Left cardiac atrium (tissue), 4 donors: Measurements from ENCODE around the gene MCM9. TPM values are rescaled to one million over a fixed set of nuclear protein-coding genes. Genes with fewer than 3 reads are reported as not detected.
A peak's percentile ranks its signal among the peaks of the same experiment; 100 is the strongest.

Source experiments
- ATAC-seq, 2 donors: fragments of 200-7000 bp; cut with Tn5 transposase; one replicate each; pipeline ENCODE4 v1.9.1; 2020; ENCODE audit warnings: mild to moderate bottlenecking in 2 of 2, moderate library complexity in 2 of 2
- DNase-seq: peaks from one replicate; pipeline ENCODE4 v3.0.0-alpha.2; 2020
- intact Hi-C, 2 donors: fragments of 100-400 bp; cut with DNase I; formaldehyde crosslinking; loops; one replicate each; pipeline versions ENCODE4 v1.14.1 to v1.15.1; 2022 to 2023
- long read RNA-seq: library from polyadenylated mRNA; unstranded; transcript quantifications from one replicate; pipeline ENCODE4 v2.0.0, GENCODE V29; 2021
- total RNA-seq, 2 donors: library from RNA; stranded (reverse); fragmentation: NEBNext Ultra II Directional; extraction: Animal tissue kit (Norgen Biotek cat#: 25700); gene quantifications; one replicate each; pipeline ENCODE4 v1.2.1, GENCODE V29; 2021
- donor health status: DM: no; HTN: yes; CAD: no.
- donor health status: DM: no; HTN: yes; CAD: no; lungs with severe emphysema.
- donor health status: DM: yes; HTN: yes; CAD: no.
- donor health status: Dilated cardiomyopathy.

The MCM9 gene
- 1 to 10 TPM; 6.3 to 8.6 TPM for total RNA-seq
- long read RNA-seq, partial matches to known transcripts: 0 of 10 reads
- long read RNA-seq, other reads (novel, unspliced or antisense): 9 of 10 reads

DNA sequence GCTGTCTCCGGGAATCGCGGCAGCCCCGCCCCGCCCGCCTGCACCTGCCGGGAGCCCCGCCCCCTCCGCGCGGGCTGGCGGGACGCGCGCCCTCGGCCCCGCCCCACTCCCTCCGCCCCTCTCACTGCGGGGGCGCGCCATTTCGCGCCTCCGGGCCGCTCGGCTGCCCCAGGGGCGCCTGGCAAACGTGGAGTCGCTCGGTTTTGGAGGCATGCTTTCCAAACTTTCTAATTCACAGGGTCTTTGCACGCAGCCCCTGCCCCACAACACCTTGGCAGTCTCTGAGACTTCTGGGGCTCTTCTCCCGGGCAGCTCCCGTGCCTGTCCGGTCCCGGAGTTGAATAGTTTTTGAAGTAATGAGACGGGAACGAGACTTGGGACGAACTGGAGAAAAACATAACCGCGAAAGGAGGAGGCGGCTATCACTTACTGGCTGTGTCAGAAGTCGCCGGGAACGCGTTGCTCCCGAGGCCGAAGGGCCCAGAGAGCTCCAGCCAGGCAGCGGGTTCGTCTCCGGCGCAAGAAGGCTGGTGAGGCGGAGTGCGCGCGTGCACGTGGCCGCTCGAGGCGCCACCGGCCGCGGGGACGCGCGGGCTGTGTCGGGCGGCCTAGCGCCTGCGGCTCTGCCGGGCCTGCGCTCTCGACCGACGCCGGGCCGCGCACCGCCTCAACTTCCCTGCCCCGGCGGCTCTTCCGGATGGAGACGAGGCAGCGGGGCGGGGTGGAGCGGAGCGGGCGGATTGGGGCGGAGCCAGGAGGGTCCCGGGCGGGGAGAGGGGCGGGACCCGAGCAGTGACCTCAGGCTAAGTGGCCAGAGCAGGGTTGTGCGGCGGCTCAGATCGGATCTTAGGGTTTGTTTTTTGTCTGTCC is at the start of gene MCM9:
Gene MCM9, minus strand, starts transcription at position 699 of the 870 bp plus-strand sequence. CDS start 3,436 bp downstream, outside the sequence.
- intact Hi-C loops: loop anchor here in 1 of 2 donors (2.0 kb wide), 1 partner anchor 40 kb away; the partner anchor contains the start of gene ASF1A
- DNase-seq (peak; percentile 93), ATAC-seq (peak; percentile 97 to 99)

DNA sequence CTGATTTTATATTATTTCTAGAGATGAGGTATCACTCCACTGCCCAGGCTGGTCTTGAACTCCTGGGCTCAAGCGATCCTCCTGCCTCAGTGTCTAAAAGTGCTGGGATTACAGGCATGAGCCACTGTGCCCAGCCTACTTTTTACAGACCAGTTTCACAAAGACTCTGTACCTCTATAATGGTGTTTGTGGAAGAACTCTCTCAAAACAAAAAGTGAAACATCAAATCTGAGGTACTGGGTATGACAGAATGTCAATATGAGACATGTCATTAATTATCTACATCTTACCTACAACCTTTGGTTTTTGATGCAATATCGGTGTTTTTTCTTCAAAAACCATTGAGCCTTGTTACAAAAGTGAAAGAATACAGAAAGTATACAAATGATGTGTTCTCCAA is 49.4 kb upstream of the MCM9 start:
- no peak for DNase-seq
- no peak for ATAC-seq
- intact Hi-C loops: no loop called here

GRCh38 chr6:118982575-118982911 is 47.6 kb upstream of the MCM9 start:
- no peak for DNase-seq
- ATAC-seq: no peak
- intact Hi-C loops: no loop called here

- intact Hi-C loops: no loop called here
- ATAC-seq (no peak), DNase-seq (no peak)
These were observed 47.1 kb upstream of the MCM9 start for GRCh38 chr6:118981884-118982574.

DNA sequence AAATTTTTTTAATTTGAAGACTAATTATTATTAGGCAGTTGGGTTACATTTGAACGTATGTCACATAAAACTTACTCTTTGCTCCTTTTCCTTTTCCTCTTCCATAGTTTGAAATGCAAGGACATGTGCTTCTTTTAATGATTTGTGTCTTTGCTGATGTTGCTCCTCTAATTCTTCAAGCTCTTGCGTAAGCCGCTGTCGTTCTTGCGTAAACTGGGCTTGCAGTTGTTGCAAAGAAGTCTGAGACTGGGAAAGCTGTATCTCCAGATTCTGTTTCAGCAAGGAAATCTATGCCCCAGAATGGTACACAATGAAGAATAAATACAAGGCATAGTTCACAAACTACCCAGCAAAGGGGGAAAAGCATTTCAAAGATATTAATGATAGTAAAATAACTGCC is 45.1 kb upstream of the MCM9 start:
- DNase-seq: peak; percentile 38
- intact Hi-C loops: no loop called here

GRCh38 chr6:118974790-118975189 is 39.8 kb upstream of the MCM9 start:
- no peak for ATAC-seq
- intact Hi-C loops: no loop called here
- no peak for DNase-seq

More for the DNA sequence above, 45.1 kb upstream of the MCM9 start:
- no peak for ATAC-seq

DNA sequence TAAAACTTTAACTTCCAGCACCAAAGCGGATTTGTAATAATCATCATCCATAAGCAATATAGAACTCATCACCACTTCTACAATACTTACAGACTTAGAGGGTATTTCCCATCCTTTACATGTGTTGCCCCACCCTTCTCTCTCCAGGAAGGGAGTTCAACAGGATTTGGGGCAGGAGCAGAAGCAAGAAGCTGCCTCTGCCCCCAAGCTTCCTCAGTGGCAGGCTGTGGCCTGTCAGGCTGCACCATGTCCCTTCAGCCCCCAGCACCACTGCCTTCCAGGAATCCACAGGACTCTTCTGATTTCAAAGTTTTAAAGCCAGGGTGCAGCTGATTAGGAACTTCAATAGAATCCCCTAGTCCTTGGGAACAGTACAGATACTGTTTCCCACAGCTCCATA is 36.7 kb upstream of the MCM9 start:
- ATAC-seq: no peak
- DNase-seq: no peak
- intact Hi-C loops: no loop called here

DNA sequence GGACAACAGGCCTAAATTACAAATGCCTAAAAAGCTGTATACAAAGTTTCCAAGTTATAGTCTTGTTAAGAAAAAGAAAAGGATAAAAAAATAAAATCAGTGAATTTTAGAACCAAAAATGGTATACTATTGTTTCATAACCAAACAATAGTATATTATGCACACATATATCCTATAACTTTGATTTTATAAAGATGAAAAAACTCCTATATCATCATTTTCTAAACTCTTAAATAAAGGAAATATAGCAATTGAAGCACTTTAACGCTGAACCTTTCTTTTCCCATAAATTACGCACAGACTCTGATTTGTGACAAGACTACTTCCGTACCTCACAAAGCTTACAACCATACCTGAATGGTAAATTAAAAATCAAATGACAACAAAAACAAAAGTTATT is 35.9 kb upstream of the MCM9 start:
- intact Hi-C loops: no loop called here
- DNase-seq (no peak), ATAC-seq (no peak)

DNA sequence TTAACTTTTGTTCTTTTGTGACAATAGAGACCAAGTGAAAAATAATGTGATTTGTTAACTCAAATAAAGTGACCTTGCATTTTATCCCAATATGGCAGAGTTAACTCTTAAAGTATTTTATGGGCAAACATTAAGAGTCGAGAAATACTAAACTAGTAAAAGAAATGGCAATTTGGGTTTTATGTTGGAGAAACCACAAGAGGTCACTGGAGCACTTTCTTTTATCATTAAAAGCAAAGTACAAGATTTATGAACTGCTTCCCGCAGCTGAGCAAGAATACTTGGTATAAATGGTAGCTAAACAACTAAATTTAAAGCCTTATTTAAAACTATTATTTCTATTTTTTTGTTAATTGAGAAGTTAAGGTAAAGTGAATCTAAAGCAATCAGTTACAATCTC is 33.5 kb upstream of the MCM9 start:
- no peak for DNase-seq

GRCh38 chr6:118967239-118967638 is 32.3 kb upstream of the MCM9 start:
- intact Hi-C loops: loop anchor here in 1 of 2 donors (5.0 kb wide), 1 partner anchor 145 kb away; no protein-coding TSS in a partner anchor
- ATAC-seq (no peak), DNase-seq (no peak)

More for the DNA sequence above, 33.5 kb upstream of the MCM9 start:
- no peak for ATAC-seq
- intact Hi-C loops: loop anchor here in 1 of 2 donors (5.0 kb wide), 1 partner anchor 144 kb away; no protein-coding TSS in a partner anchor

GRCh38 chr6:118965843-118966370 is 30.9 kb upstream of the MCM9 start:
- intact Hi-C loops: loop anchor here in 1 of 2 donors (5.0 kb wide), 1 partner anchor 146 kb away; no protein-coding TSS in a partner anchor
- ATAC-seq (no peak), DNase-seq (no peak)

- intact Hi-C loops: loop anchor here in 1 of 2 donors (5.0 kb wide), 1 partner anchor 147 kb away; no protein-coding TSS in a partner anchor
- ATAC-seq (no peak), DNase-seq (no peak)
These were observed 30.4 kb upstream of the MCM9 start for GRCh38 chr6:118965371-118965770.

- no peak for ATAC-seq
- DNase-seq: no peak
- intact Hi-C loops: loop anchor here in 1 of 2 donors (2.0 kb wide), 1 partner anchor 148 kb away; no protein-coding TSS in a partner anchor
These were observed 28.0 kb upstream of the MCM9 start for GRCh38 chr6:118963003-118963402.

- ATAC-seq: no peak
These were observed 24.9 kb upstream of the MCM9 start for GRCh38 chr6:118959903-118960302.

GRCh38 chr6:118953391-118953790 is 18.4 kb upstream of the MCM9 start:
- no peak for DNase-seq
- intact Hi-C loops: no loop called here
- no peak for ATAC-seq

More at GRCh38 chr6:118959903-118960302, 24.9 kb upstream of the MCM9 start:
- intact Hi-C loops: no loop called here
- DNase-seq: no peak

- DNase-seq (no peak), ATAC-seq (no peak)
- intact Hi-C loops: no loop called here
These were observed 17.7 kb upstream of the MCM9 start for GRCh38 chr6:118952683-118953082.

DNA sequence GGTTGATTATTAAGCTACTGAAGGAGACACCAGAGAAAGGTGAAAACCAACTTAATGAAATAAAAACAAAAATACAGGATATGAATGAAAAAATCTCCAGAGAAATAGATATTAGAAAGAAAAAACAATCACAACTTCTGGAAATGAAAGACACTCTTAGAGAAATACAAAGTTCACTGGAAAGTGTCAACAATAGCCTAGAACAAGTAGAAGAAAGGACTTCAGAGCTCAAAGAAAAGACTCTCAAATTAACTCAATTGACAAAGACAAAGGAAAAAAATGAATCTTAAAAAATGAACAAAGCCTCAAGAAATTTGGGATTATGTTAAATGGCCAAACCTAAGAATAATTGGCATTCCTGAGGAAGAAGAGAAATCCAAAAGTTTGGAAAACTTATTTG is 10.3 kb upstream of the MCM9 start:
- intact Hi-C loops: no loop called here
- ATAC-seq: no peak
- DNase-seq: no peak

DNA sequence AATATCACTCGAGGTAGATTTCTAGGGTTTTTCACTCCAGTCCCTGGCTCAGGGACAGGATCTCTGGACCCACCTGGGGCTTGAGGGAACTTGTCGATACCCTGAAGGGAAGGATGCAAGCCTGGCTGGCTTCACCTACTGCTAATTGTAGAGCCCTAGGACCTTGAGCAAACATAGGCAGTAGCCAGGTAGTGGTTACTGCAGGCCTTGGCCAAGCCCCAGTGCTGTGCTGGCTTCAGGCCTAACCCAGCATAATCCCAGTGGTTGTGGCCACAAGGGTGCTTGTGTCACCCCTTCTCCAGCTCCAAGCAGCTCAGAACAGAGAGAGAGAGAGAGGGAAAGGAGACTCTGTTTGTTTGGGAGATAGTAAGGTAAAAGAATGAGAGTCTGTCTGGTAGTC is 5.8 kb upstream of the MCM9 start:
- intact Hi-C loops: no loop called here
- ATAC-seq: no peak
- DNase-seq: no peak

GRCh38 chr6:118939683-118940082 is 4.7 kb upstream of the MCM9 start:
- intact Hi-C loops: no loop called here
- no peak for ATAC-seq
- DNase-seq: no peak
